ENCODE data around the gene HOXA3.

HOXA3 gene

DNA sequence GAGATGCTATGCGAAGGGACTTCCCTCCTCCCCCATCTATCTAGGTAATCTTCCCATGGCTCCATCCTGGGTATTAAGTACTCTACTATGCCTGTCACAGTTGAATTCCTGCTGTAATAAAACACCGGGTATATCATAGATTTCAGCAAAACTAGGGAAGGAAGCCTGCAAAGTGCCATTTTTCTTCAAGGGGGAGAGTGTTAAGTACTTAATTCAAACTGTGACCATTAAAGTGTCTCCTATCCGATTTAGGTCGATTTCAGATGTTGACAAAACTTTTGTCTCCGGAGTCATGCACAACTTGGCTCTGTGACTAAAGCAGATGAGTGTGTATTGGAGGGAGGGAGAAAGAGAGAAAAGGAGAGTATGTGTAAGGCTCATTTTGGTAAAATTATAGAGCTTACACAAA, 26.4 kb downstream of the HOXA3 start:
- no CpG with 5 or more reads among the region's 5 CpGs for WGBS (ENCODE audit: extremely low coverage, insufficient coverage, insufficient read length)
- H2AK5ac ChIP-seq (ENCODE audit: low read length) = no peak overlapping the region
- no peaks in the 10 kb centered on the region for H3K79me2 ChIP-seq (ENCODE audit: control insufficient read depth, insufficient read depth, low read length, poor library complexity)
- peaks cover 23% of the 10 kb centered on the region for H3K9me3 ChIP-seq (ENCODE audit: insufficient read depth, low read depth, low read length)
- no peak overlapping the region for H3K4me3 ChIP-seq (ENCODE audit: low read depth, low read length)
- peaks cover 88% of the 10 kb centered on the region for H3K27me3 ChIP-seq (ENCODE audit: insufficient read depth, low read length)
- no peak overlapping the region for H3K4me2 ChIP-seq (ENCODE audit: low read length)
- H3K4ac ChIP-seq (ENCODE audit: low read depth, low read length) = no peak overlapping the region
- peaks cover 7% of the 10 kb centered on the region in 2 experiments for H3K4me1 ChIP-seq (ENCODE audit: control insufficient read depth in 1 of 2, insufficient read depth in 2 of 2, low read length in 2 of 2)
- H3K23ac ChIP-seq (ENCODE audit: low read length) = no peak overlapping the region
- no peak overlapping the region for H2BK120ac ChIP-seq (ENCODE audit: insufficient read depth, low read length, poor library complexity)
- H3K9ac ChIP-seq (ENCODE audit: low read length) = no peak overlapping the region
- H3K18ac ChIP-seq (ENCODE audit: low read length) = no peak overlapping the region
- DNase-seq = no peak
- no peaks in the 10 kb centered on the region for H3K79me1 ChIP-seq (ENCODE audit: low read length)
- no peak overlapping the region for H2AFZ ChIP-seq (ENCODE audit: insufficient read depth, low read length, poor library complexity)
- H3K27ac ChIP-seq (ENCODE audit: low read depth, low read length) = no peak overlapping the region
- H4K91ac ChIP-seq (ENCODE audit: low read depth, low read length) = no peak overlapping the region
- H2BK12ac ChIP-seq (ENCODE audit: low read length) = no peak overlapping the region
- H3K36me3 ChIP-seq (ENCODE audit: control insufficient read depth in 1 of 2, insufficient read depth in 2 of 2, low read length in 2 of 2) = no peaks in the 10 kb centered on the region
- no peak overlapping the region for H4K8ac ChIP-seq (ENCODE audit: low read depth, low read length)
- H2BK5ac ChIP-seq (ENCODE audit: low read depth, low read length, poor library complexity) = no peak overlapping the region
- no peak overlapping the region for H4K12ac ChIP-seq (ENCODE audit: low read depth, low read length)
- no peak overlapping the region for H3K14ac ChIP-seq (ENCODE audit: low read length)

DNA sequence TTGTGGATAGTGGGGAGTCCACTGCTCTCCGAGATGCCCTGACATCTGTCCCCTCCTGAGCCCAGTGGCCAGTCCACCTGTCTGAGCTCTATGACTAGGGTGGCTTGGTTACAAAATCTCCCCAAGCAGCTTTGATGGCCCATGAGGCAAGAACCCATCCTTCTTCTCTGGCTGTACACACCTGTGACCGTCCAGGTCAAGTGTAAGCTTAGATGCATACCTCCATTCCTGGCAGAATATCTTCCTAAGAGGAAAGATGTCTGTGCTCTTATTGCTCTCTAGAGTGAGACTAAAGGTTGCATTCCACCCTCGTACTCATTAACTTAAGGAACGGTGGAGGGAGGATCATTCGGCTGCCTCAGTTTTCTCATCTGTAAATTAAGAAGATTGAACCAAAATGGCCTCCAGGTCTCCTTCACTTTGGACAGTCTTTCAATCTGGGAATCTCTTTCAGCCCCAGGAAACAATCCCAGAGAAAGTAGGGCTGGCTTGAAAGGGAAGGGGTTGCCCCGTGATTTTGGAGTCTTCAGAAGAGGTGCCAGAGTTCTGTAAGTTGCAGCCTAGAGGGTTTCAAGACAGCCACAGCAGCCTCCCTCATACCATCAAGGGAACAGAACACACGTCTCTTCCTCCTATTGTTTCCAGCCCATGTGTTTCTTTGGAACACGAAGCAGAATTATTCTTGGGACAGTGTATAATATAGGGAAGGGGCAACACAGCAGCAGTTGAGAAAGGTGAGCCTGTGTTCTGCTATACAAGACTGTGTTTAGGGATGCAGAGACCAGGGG, 27.3 kb downstream of the HOXA3 start:
- H3K9ac ChIP-seq (ENCODE audit: low read length) = no peak overlapping the region
- H3K4me2 ChIP-seq (ENCODE audit: low read length) = no peak overlapping the region
- H3K27ac ChIP-seq (ENCODE audit: low read depth, low read length) = no peak overlapping the region
- H4K12ac ChIP-seq (ENCODE audit: low read depth, low read length) = no peak overlapping the region
- peaks cover 0 to under 1% of the 10 kb centered on the region in 2 experiments for H3K4me1 ChIP-seq (ENCODE audit: control insufficient read depth in 1 of 2, insufficient read depth in 2 of 2, low read length in 2 of 2)
- H3K14ac ChIP-seq (ENCODE audit: low read length) = no peak overlapping the region
- H3K4me3 ChIP-seq (ENCODE audit: low read depth, low read length) = no peak overlapping the region
- H2BK120ac ChIP-seq (ENCODE audit: insufficient read depth, low read length, poor library complexity) = no peak overlapping the region
- H2BK5ac ChIP-seq (ENCODE audit: low read depth, low read length, poor library complexity) = no peak overlapping the region
- no peaks in the 10 kb centered on the region for H3K79me1 ChIP-seq (ENCODE audit: low read length)
- no peak for DNase-seq
- H3K36me3 ChIP-seq (ENCODE audit: control insufficient read depth in 1 of 2, insufficient read depth in 2 of 2, low read length in 2 of 2) = no peaks in the 10 kb centered on the region
- no peak overlapping the region for H3K18ac ChIP-seq (ENCODE audit: low read length)
- peaks cover 88% of the 10 kb centered on the region for H3K27me3 ChIP-seq (ENCODE audit: insufficient read depth, low read length)
- no CpG with 5 or more reads among the region's 8 CpGs for WGBS (ENCODE audit: extremely low coverage, insufficient coverage, insufficient read length)
- peaks cover 15% of the 10 kb centered on the region for H3K9me3 ChIP-seq (ENCODE audit: insufficient read depth, low read depth, low read length)
- H4K8ac ChIP-seq (ENCODE audit: low read depth, low read length) = no peak overlapping the region
- H2BK12ac ChIP-seq (ENCODE audit: low read length) = no peak overlapping the region
- no peak overlapping the region for H4K91ac ChIP-seq (ENCODE audit: low read depth, low read length)
- H3K4ac ChIP-seq (ENCODE audit: low read depth, low read length) = no peak overlapping the region
- no peak overlapping the region for H2AFZ ChIP-seq (ENCODE audit: insufficient read depth, low read length, poor library complexity)
- H3K23ac ChIP-seq (ENCODE audit: low read length) = no peak overlapping the region
- no peak overlapping the region for H2AK5ac ChIP-seq (ENCODE audit: low read length)
- no peaks in the 10 kb centered on the region for H3K79me2 ChIP-seq (ENCODE audit: control insufficient read depth, insufficient read depth, low read length, poor library complexity)

DNA sequence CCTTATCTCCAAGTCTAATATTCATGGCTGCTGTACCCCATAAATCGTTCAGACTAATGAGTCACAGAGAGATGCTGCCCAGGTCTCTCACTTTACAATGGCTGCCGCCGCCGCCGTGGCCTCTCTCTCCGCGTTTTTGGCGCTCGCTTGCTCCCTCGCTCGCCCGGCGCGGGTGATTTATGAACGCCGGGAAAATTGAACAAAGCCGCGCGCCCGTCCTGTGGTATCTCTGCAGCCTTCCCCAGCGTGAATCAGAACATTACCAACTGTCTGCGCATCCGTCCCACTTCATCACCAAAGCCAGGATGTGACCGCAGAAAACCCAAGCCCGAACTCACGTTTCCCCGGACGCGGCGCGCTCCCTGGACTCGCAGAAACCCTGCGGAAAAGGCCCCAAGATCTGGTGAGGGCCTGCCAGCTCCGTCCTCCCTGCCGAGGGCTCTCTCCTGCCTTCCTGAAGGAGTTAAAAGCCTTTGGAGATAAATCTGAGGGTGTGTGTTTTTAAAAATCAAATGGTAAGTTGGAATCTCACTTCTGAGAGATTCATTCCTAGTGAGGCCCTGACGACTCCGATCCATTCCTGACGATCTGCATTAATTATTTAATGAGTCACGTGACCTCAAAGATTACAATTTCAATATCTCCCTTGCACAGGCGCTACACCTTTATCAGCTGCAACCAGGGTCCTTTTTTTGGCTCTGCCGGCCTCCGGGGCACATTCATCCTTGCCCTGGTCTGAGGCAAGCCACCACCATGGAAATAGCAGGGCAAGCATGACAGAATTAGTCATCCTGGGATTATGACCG, 28.1 kb downstream of the HOXA3 start:
- Histone ChIP-seq H2BK12ac (ENCODE audit: low read length) (no peak overlapping the region), H3K23ac (ENCODE audit: low read length) (no peak overlapping the region), H4K91ac (ENCODE audit: low read depth, low read length) (no peak overlapping the region), H3K4me1 (ENCODE audit: control insufficient read depth in 1 of 2, insufficient read depth in 2 of 2, low read length in 2 of 2) (no peaks in the 10 kb centered on the region), H3K4ac (ENCODE audit: low read depth, low read length) (no peak overlapping the region), H2BK120ac (ENCODE audit: insufficient read depth, low read length, poor library complexity) (no peak overlapping the region), H2BK5ac (ENCODE audit: low read depth, low read length, poor library complexity) (no peak overlapping the region), H3K9me3 (ENCODE audit: insufficient read depth, low read depth, low read length) (peaks cover 14% of the 10 kb centered on the region), H3K9ac (ENCODE audit: low read length) (no peak overlapping the region), H4K12ac (ENCODE audit: low read depth, low read length) (no peak overlapping the region), H3K27ac (ENCODE audit: low read depth, low read length) (no peak overlapping the region), H2AFZ (ENCODE audit: insufficient read depth, low read length, poor library complexity) (no peak overlapping the region), H3K79me2 (ENCODE audit: control insufficient read depth, insufficient read depth, low read length, poor library complexity) (no peaks in the 10 kb centered on the region), H2AK5ac (ENCODE audit: low read length) (no peak overlapping the region), H3K18ac (ENCODE audit: low read length) (no peak overlapping the region), H3K4me2 (ENCODE audit: low read length) (no peak overlapping the region), H3K79me1 (ENCODE audit: low read length) (no peaks in the 10 kb centered on the region), H3K14ac (ENCODE audit: low read length) (no peak overlapping the region), H4K8ac (ENCODE audit: low read depth, low read length) (no peak overlapping the region), H3K36me3 (ENCODE audit: control insufficient read depth in 1 of 2, insufficient read depth in 2 of 2, low read length in 2 of 2) (no peaks in the 10 kb centered on the region), H3K4me3 (ENCODE audit: low read depth, low read length) (no peak overlapping the region), H3K27me3 (ENCODE audit: insufficient read depth, low read length) (peaks cover 88% of the 10 kb centered on the region)
- no CpG with 5 or more reads among the region's 43 CpGs for WGBS (ENCODE audit: extremely low coverage, insufficient coverage, insufficient read length)
- no peak for DNase-seq

DNA sequence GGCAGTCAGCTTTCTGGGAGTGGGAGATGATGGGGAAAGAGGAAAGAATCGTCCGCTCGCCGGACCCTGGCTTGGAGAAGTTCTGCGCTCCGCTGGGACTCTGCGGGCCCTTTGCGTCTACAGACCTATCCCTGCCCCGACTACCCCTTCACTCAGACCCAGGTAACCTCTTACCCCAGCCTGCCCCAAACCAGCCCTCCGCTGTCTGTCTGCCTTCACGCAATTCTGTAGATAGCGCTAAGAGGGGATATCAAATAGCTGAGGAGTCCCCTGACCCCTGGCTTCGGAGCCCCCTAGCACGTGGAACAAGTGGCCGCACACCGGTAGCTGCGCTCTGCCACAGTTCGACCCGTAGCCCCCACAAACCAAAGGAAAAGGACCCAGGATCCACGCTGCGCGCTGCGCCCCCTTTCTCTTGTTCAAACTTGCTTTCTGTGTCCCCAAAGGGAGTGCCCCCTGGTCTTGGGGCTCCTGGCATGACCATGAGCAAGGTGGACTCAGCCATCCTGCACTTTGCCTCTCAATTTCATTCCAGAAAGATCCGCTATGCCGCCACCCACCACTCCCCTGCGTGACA, 28.8 kb downstream of the HOXA3 start:
- no peak overlapping the region for H3K4me2 ChIP-seq (ENCODE audit: low read length)
- H2BK12ac ChIP-seq (ENCODE audit: low read length) = no peak overlapping the region
- H4K8ac ChIP-seq (ENCODE audit: low read depth, low read length) = no peak overlapping the region
- no peaks in the 10 kb centered on the region for H3K36me3 ChIP-seq (ENCODE audit: control insufficient read depth in 1 of 2, insufficient read depth in 2 of 2, low read length in 2 of 2)
- H3K27ac ChIP-seq (ENCODE audit: low read depth, low read length) = no peak overlapping the region
- no peak overlapping the region for H3K18ac ChIP-seq (ENCODE audit: low read length)
- H2AK5ac ChIP-seq (ENCODE audit: low read length) = no peak overlapping the region
- no peaks in the 10 kb centered on the region for H3K4me1 ChIP-seq (ENCODE audit: control insufficient read depth in 1 of 2, insufficient read depth in 2 of 2, low read length in 2 of 2)
- no peak overlapping the region for H3K9ac ChIP-seq (ENCODE audit: low read length)
- no peak overlapping the region for H3K4me3 ChIP-seq (ENCODE audit: low read depth, low read length)
- H3K9me3 ChIP-seq (ENCODE audit: insufficient read depth, low read depth, low read length) = peaks cover 11% of the 10 kb centered on the region
- peaks cover 86% of the 10 kb centered on the region for H3K27me3 ChIP-seq (ENCODE audit: insufficient read depth, low read length)
- no peak overlapping the region for H3K14ac ChIP-seq (ENCODE audit: low read length)
- no peak for DNase-seq
- no peak overlapping the region for H3K4ac ChIP-seq (ENCODE audit: low read depth, low read length)
- no CpG with 5 or more reads among the region's 26 CpGs for WGBS (ENCODE audit: extremely low coverage, insufficient coverage, insufficient read length)
- H2AFZ ChIP-seq (ENCODE audit: insufficient read depth, low read length, poor library complexity) = no peak overlapping the region
- no peak overlapping the region for H4K91ac ChIP-seq (ENCODE audit: low read depth, low read length)
- no peak overlapping the region for H2BK120ac ChIP-seq (ENCODE audit: insufficient read depth, low read length, poor library complexity)
- H3K23ac ChIP-seq (ENCODE audit: low read length) = no peak overlapping the region
- H3K79me1 ChIP-seq (ENCODE audit: low read length) = no peaks in the 10 kb centered on the region
- H2BK5ac ChIP-seq (ENCODE audit: low read depth, low read length, poor library complexity) = no peak overlapping the region
- H4K12ac ChIP-seq (ENCODE audit: low read depth, low read length) = no peak overlapping the region
- H3K79me2 ChIP-seq (ENCODE audit: control insufficient read depth, insufficient read depth, low read length, poor library complexity) = no peaks in the 10 kb centered on the region
